Central memory CD8-positive, alpha-beta T cell (primary cell): ENCODE data around the gene SLC25A41.

Source experiments
- ATAC-seq: fragments of 150-1000 bp; cut with Tn5 transposase; replicated peaks from 2 replicates; pipeline ENCODE4 v1.10.0; 2022; ENCODE audit warnings: mild to moderate bottlenecking, moderate FRiP score, moderate number of reproducible peaks; ENCODE audit not compliant: poor library complexity, severe bottlenecking; ENCODE audit errors: extremely low read depth
- DNase-seq, 2 donors: peaks; one replicate each; pipeline ENCODE4 v3.0.0; 2021; ENCODE audit warnings: low spot score in 2 of 2
- H3K27ac Mint-ChIP-seq: one replicate; pipeline ENCODE4 v1.8.0; 2022; ENCODE audit warnings: low read depth, mild to moderate bottlenecking, moderate library complexity, mixed read lengths
- H3K27me3 Mint-ChIP-seq: one replicate; pipeline ENCODE4 v1.8.0; 2022; ENCODE audit warnings: mixed read lengths
- H3K36me3 Mint-ChIP-seq: one replicate; pipeline ENCODE4 v1.8.0; 2022; ENCODE audit warnings: mild to moderate bottlenecking, moderate library complexity, mixed read lengths; ENCODE audit not compliant: insufficient read depth
- H3K4me1 Mint-ChIP-seq: one replicate; pipeline ENCODE4 v1.8.0; 2022; ENCODE audit warnings: mixed read lengths
- H3K4me3 Mint-ChIP-seq: one replicate; pipeline ENCODE4 v1.8.0; 2022; ENCODE audit warnings: mild to moderate bottlenecking, moderate library complexity, mixed read lengths
- H3K9me3 Mint-ChIP-seq: one replicate; pipeline ENCODE4 v1.8.0; 2022; ENCODE audit warnings: mixed read lengths

Gene SLC25A41

GRCh38 chr19:6433663-6434062 is at the start of gene SLC25A41:
Gene SLC25A41, minus strand, starts transcription at chr19:6433763. Its CDS starts 70 bp downstream, at chr19:6433693.
- DNase-seq (no peak), ATAC-seq (no peak)
- Mint-ChIP-seq H3K27ac (no peak within 1 kb of the TSS), H3K4me3 (no peak within 1 kb of the TSS), H3K36me3 (no peaks in the 10 kb centered on the region), H3K9me3 (no peaks in the 10 kb centered on the region), H3K27me3 (no peaks in the 10 kb centered on the region), H3K4me1 (peaks cover 11% of the 10 kb centered on the region)

GRCh38 chr19:6483235-6483634 is 49.7 kb upstream of the SLC25A41 start:
- Mint-ChIP-seq H3K4me1 (peaks cover 39% of the 10 kb centered on the region), H3K9me3 (no peaks in the 10 kb centered on the region), H3K27ac (peak overlapping the region; percentile 86), H3K27me3 (no peaks in the 10 kb centered on the region), H3K4me3 (peak overlapping the region; percentile 39), H3K36me3 (peaks cover 14% of the 10 kb centered on the region)
- no peak for ATAC-seq
- no peak for DNase-seq

GRCh38 chr19:6482343-6482686 is 48.8 kb upstream of the SLC25A41 start:
- Mint-ChIP-seq H3K36me3 (peaks cover 20% of the 10 kb centered on the region), H3K27me3 (no peaks in the 10 kb centered on the region), H3K4me3 (peak overlapping the region; percentile 80), H3K4me1 (peaks cover 39% of the 10 kb centered on the region), H3K9me3 (no peaks in the 10 kb centered on the region), H3K27ac (peak overlapping the region; percentile 86)
- ATAC-seq = no peak
- no peak for DNase-seq

- H3K4me3 Mint-ChIP-seq = peak within 1 kb of the TSS; percentile 80
- no peaks in the 10 kb centered on the region for H3K27me3 Mint-ChIP-seq
- peaks cover 23% of the 10 kb centered on the region for H3K36me3 Mint-ChIP-seq
- no peaks in the 10 kb centered on the region for H3K9me3 Mint-ChIP-seq
- DNase-seq = peak; percentile 43 to 61
- peaks cover 39% of the 10 kb centered on the region for H3K4me1 Mint-ChIP-seq
- ATAC-seq = peak; percentile 86
- H3K27ac Mint-ChIP-seq = peak within 1 kb of the TSS; percentile 86
Observed at GRCh38 chr19:6481541-6482342, 48.2 kb upstream of the SLC25A41 start, which contains the start of gene DENND1C. Gene DENND1C, minus strand, starts transcription at chr19:6481787. Its CDS starts 92 bp downstream, at chr19:6481695.

GRCh38 chr19:6480848-6481415 is 47.4 kb upstream of the SLC25A41 start:
- peaks cover 39% of the 10 kb centered on the region for H3K4me1 Mint-ChIP-seq
- H3K36me3 Mint-ChIP-seq = peaks cover 28% of the 10 kb centered on the region
- no peaks in the 10 kb centered on the region for H3K27me3 Mint-ChIP-seq
- peak; percentile 27 for ATAC-seq
- H3K4me3 Mint-ChIP-seq = peak overlapping the region; percentile 80
- no peaks in the 10 kb centered on the region for H3K9me3 Mint-ChIP-seq
- H3K27ac Mint-ChIP-seq = peak overlapping the region; percentile 86
- DNase-seq = no peak

- Mint-ChIP-seq H3K36me3 (peaks cover 31% of the 10 kb centered on the region), H3K4me1 (peaks cover 39% of the 10 kb centered on the region), H3K4me3 (peak overlapping the region; percentile 80), H3K27me3 (no peaks in the 10 kb centered on the region), H3K9me3 (no peaks in the 10 kb centered on the region), H3K27ac (peak overlapping the region; percentile 86)
- ATAC-seq (no peak), DNase-seq (no peak)
Observed at GRCh38 chr19:6479836-6480398, 46.4 kb upstream of the SLC25A41 start.

GRCh38 chr19:6478815-6479214 is 45.3 kb upstream of the SLC25A41 start:
- H3K27ac Mint-ChIP-seq = peak overlapping the region; percentile 22
- peaks cover 37% of the 10 kb centered on the region for H3K4me1 Mint-ChIP-seq
- ATAC-seq (no peak), DNase-seq (no peak)
- peaks cover 37% of the 10 kb centered on the region for H3K36me3 Mint-ChIP-seq
- no peak overlapping the region for H3K4me3 Mint-ChIP-seq
- no peaks in the 10 kb centered on the region for H3K9me3 Mint-ChIP-seq
- H3K27me3 Mint-ChIP-seq = no peaks in the 10 kb centered on the region

GRCh38 chr19:6476896-6477431 is 43.4 kb upstream of the SLC25A41 start:
- Mint-ChIP-seq H3K27me3 (no peaks in the 10 kb centered on the region), H3K27ac (no peak overlapping the region), H3K4me1 (peaks cover 22% of the 10 kb centered on the region), H3K9me3 (no peaks in the 10 kb centered on the region), H3K36me3 (peaks cover 44% of the 10 kb centered on the region), H3K4me3 (no peak overlapping the region)
- no peak for ATAC-seq
- DNase-seq = no peak

- DNase-seq = peak; percentile 64 to 66
- peaks cover 39% of the 10 kb centered on the region for H3K36me3 Mint-ChIP-seq
Observed at GRCh38 chr19:6476155-6476895, 42.8 kb upstream of the SLC25A41 start.

GRCh38 chr19:6475321-6476108 is 42.0 kb upstream of the SLC25A41 start:
- DNase-seq (no peak), ATAC-seq (no peak)
- H3K36me3 Mint-ChIP-seq = peaks cover 45% of the 10 kb centered on the region
- H3K4me3 Mint-ChIP-seq = no peak overlapping the region
- H3K4me1 Mint-ChIP-seq = peaks cover 8% of the 10 kb centered on the region
- no peak overlapping the region for H3K27ac Mint-ChIP-seq
- H3K27me3 Mint-ChIP-seq = no peaks in the 10 kb centered on the region
- H3K9me3 Mint-ChIP-seq = no peaks in the 10 kb centered on the region

More at GRCh38 chr19:6476155-6476895, 42.8 kb upstream of the SLC25A41 start:
- no peak overlapping the region for H3K4me3 Mint-ChIP-seq
- peak; percentile 64 for ATAC-seq
- H3K4me1 Mint-ChIP-seq = peaks cover 15% of the 10 kb centered on the region
- no peak overlapping the region for H3K27ac Mint-ChIP-seq
- no peaks in the 10 kb centered on the region for H3K27me3 Mint-ChIP-seq
- H3K9me3 Mint-ChIP-seq = no peaks in the 10 kb centered on the region

- Mint-ChIP-seq H3K4me1 (no peaks in the 10 kb centered on the region), H3K27me3 (no peaks in the 10 kb centered on the region), H3K27ac (peak overlapping the region; percentile 75), H3K4me3 (no peak overlapping the region), H3K36me3 (peaks cover 51% of the 10 kb centered on the region), H3K9me3 (no peaks in the 10 kb centered on the region)
- DNase-seq = no peak
- no peak for ATAC-seq
Observed at GRCh38 chr19:6473647-6474046, 40.1 kb upstream of the SLC25A41 start.
